Measurements from ENCODE around the gene SLC39A11.

The SLC39A11 gene

GRCh38 chr17:72987166-72987565, 105.3 kb downstream of the SLC39A11 start:
- no peak for TF ChIP-seq NFIC (IDR thresholded peaks at IDR 0.05)
- TF ChIP-seq USF1 (IDR thresholded peaks at IDR 0.05): no peak
- no peak for TF ChIP-seq ZBTB7A (IDR thresholded peaks at IDR 0.05; ENCODE audit: low read depth)
- no peak for TF ChIP-seq RAD21 (IDR thresholded peaks at IDR 0.05; ENCODE audit: low read depth)
- TF ChIP-seq CEBPB (IDR thresholded peaks at IDR 0.05): no peak
- TF ChIP-seq EP300 (IDR thresholded peaks at IDR 0.05; ENCODE audit: borderline replicate concordance): no peak
- no peak for TF ChIP-seq TCF12 (IDR thresholded peaks at IDR 0.05; ENCODE audit: low read depth)
- TF ChIP-seq TEAD4 (IDR thresholded peaks at IDR 0.05): no peak
- no peak for TF ChIP-seq MAX (IDR thresholded peaks at IDR 0.05)

- TF ChIP-seq RAD21 (IDR thresholded peaks at IDR 0.05; ENCODE audit: low read depth) (peak; percentile 87), YY1 (IDR thresholded peaks at IDR 0.05; ENCODE audit: low read depth) (no peak)
Measured at GRCh38 chr17:72985882-72986720, 106.4 kb downstream of the SLC39A11 start.

GRCh38 chr17:72984926-72985325, 107.6 kb downstream of the SLC39A11 start:
- TF ChIP-seq EGR1 (IDR thresholded peaks at IDR 0.05): no peak
- TF ChIP-seq TAF1 (IDR thresholded peaks at IDR 0.05; ENCODE audit: low read depth): no peak
- TF ChIP-seq TCF12 (IDR thresholded peaks at IDR 0.05; ENCODE audit: low read depth): no peak

- TF ChIP-seq TCF12 (IDR thresholded peaks at IDR 0.05; ENCODE audit: low read depth) (no peak), MAX (IDR thresholded peaks at IDR 0.05) (no peak)
Measured at GRCh38 chr17:72984145-72984925, 108.2 kb downstream of the SLC39A11 start.

GRCh38 chr17:72982680-72983079, 109.8 kb downstream of the SLC39A11 start:
- TF ChIP-seq MAX (IDR thresholded peaks at IDR 0.05) (no peak), TCF12 (IDR thresholded peaks at IDR 0.05; ENCODE audit: low read depth) (no peak), CREB1 (IDR thresholded peaks at IDR 0.05; ENCODE audit: low read depth) (no peak), RAD21 (IDR thresholded peaks at IDR 0.05; ENCODE audit: low read depth) (no peak), ZBTB7A (IDR thresholded peaks at IDR 0.05; ENCODE audit: low read depth) (no peak), FOXM1 (IDR thresholded peaks at IDR 0.05; ENCODE audit: borderline replicate concordance, low read depth) (no peak), EP300 (IDR thresholded peaks at IDR 0.05; ENCODE audit: borderline replicate concordance) (no peak), YY1 (IDR thresholded peaks at IDR 0.05; ENCODE audit: low read depth) (no peak), TEAD4 (IDR thresholded peaks at IDR 0.05) (no peak), EGR1 (IDR thresholded peaks at IDR 0.05) (no peak), CEBPB (IDR thresholded peaks at IDR 0.05) (no peak), TAF1 (IDR thresholded peaks at IDR 0.05; ENCODE audit: low read depth) (no peak), USF1 (IDR thresholded peaks at IDR 0.05) (no peak), NFIC (IDR thresholded peaks at IDR 0.05) (no peak), REST (IDR thresholded peaks at IDR 0.05; ENCODE audit: low read depth) (no peak)

- no peak for TF ChIP-seq MAX (IDR thresholded peaks at IDR 0.05)
- TF ChIP-seq NFIC (IDR thresholded peaks at IDR 0.05): peak; percentile 19; the same call in 1 of the 2 replicates
- no peak for TF ChIP-seq ZBTB7A (IDR thresholded peaks at IDR 0.05; ENCODE audit: low read depth)
- no peak for TF ChIP-seq USF1 (IDR thresholded peaks at IDR 0.05)
Measured at GRCh38 chr17:72978593-72979218, 113.8 kb downstream of the SLC39A11 start.
